ENCODE measurements around the gene MAMDC4. TPM values are rescaled to one million over a fixed set of nuclear protein-coding genes. Genes with fewer than 3 reads are reported as not detected.

MAMDC4 gene
- total RNA-seq, 1 experiment from 2014 or later = 17.3 TPM

DNA sequence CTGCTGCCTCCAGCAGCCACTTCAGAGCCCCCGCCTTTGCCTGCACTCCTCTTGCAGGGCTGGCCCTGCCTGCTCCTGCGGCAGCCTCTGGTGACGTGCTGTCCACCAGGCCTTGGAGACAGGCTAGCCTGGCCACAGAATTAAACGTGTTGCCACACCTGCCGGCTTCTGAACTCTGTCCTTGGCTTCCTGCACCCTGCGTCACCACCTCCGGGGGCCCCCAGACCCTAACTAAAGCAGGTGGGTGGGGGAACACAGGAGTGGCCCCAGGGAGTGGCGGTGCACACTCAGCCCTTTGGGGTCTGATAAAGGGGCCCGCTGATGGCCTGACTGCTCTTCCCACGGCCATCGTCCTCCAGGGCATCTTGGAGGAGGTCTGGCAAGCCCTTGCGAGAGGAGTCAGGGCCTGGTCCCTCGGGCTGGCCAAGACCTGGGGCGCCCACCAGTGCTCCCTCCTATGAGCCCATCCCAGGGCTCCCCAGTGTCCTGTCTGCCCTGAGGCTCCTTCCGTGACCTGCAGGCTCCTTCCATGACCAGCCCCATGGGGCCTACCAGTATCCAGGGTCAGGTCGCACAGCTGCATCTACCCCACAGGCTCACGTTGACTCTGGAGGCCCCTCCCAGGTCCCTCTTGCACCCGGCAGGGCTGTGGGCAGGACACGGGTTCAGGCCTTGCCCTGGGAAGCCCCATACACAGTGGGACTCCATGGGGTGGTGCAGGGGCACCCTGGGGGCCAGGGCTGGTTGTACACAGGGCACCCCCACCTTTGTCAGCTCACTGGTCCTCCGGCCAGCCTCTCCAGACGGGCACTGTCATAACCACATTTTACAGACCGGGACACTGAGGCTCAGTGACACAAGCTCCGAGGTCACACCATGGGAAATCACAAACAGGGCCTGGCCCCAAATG, 1.0 kb upstream of the MAMDC4 start:
- peaks cover 16% of the 10 kb centered on the region; the same call in 1 of the 2 replicates for H3K79me2 ChIP-seq (ENCODE audit: insufficient read depth, low read length)
- no peak overlapping the region for H3K9ac ChIP-seq (ENCODE audit: low read length)
- RAD21 ChIA-PET (ENCODE audit: low non-redundant PET in 1 of 2, low total read pairs in 2 of 2, uncharacterized antibody in 2 of 2, unreplicated experiment in 2 of 2) = no interaction called here
- DNase-seq (ENCODE audit: low read depth, low spot score) (no peak), ATAC-seq (no peak)
- H3K4me3 ChIP-seq (replicated peaks in 1 of 2; ENCODE audit: low read depth in 1 of 2, low read length in 2 of 2) = no peak overlapping the region
- no peak overlapping the region for H2AFZ ChIP-seq (ENCODE audit: low read depth, low read length, poor library complexity, severe bottlenecking)
- no peaks in the 10 kb centered on the region for H3K27me3 ChIP-seq (ENCODE audit: insufficient read depth, low read length)
- H3K27ac ChIP-seq (ENCODE audit: low read depth, low read length) = peak overlapping the region; percentile 88; the same call in 1 of the 2 replicates
- POLR2A ChIA-PET = no interaction called here
- H4K20me1 ChIP-seq (ENCODE audit: insufficient read depth) = no peaks in the 10 kb centered on the region
- CTCF ChIA-PET = no interaction called here
- TF ChIP-seq POLR2A (IDR thresholded peaks at IDR 0.05; ENCODE audit: borderline replicate concordance, extremely low read depth, insufficient read depth, insufficient read length) (peak; percentile 19), RAD21 (IDR thresholded peaks at IDR 0.05; ENCODE audit: low read depth) (no peak)
- H3K9me3 ChIP-seq (ENCODE audit: control insufficient read depth in 1 of 2, insufficient read depth in 1 of 2, low read depth in 1 of 2, low read length in 2 of 2) = no peaks in the 10 kb centered on the region
- no peaks in the 10 kb centered on the region for H3K9me2 ChIP-seq (ENCODE audit: insufficient read depth)
- intact Hi-C loops (cut with micrococcal nuclease) = no loop called here
- peaks cover 4 to 17% of the 10 kb centered on the region in 2 experiments; a peak in 2 of 4 replicates for H3K4me1 ChIP-seq (ENCODE audit: control insufficient read depth in 1 of 2, insufficient read depth in 2 of 2, low read length in 2 of 2)
- H3K36me3 ChIP-seq (ENCODE audit: control insufficient read depth in 1 of 2, insufficient read depth in 2 of 2, low read length in 2 of 2) = peaks cover 0 to 14% of the 10 kb centered on the region in 2 experiments; a peak in 1 of 4 replicates
- H3K4me2 ChIP-seq (ENCODE audit: low read length) = no peak overlapping the region
- BruUV-seq (replicated peaks) = no TSS peak

- no peak overlapping the region for H3K4me2 ChIP-seq (ENCODE audit: low read length)
- ATAC-seq (no peak), DNase-seq (ENCODE audit: low read depth, low spot score) (no peak)
- TF ChIP-seq EZH2phosphoT487 (IDR thresholded peaks at IDR 0.05; ENCODE audit: borderline replicate concordance) (no peak), CBX3 (IDR thresholded peaks at IDR 0.05; ENCODE audit: low read depth) (no peak)
- no peaks in the 10 kb centered on the region for H3K27me3 ChIP-seq (ENCODE audit: insufficient read depth, low read length)
- no peaks in the 10 kb centered on the region for H3K9me3 ChIP-seq (ENCODE audit: control insufficient read depth in 1 of 2, insufficient read depth in 1 of 2, low read depth in 1 of 2, low read length in 2 of 2)
- CTCF ChIA-PET = no interaction called here
- H3K27ac ChIP-seq (ENCODE audit: low read depth, low read length) = no peak overlapping the region
- peaks cover 4 to 9% of the 10 kb centered on the region in 2 experiments; a peak in 2 of 4 replicates for H3K4me1 ChIP-seq (ENCODE audit: control insufficient read depth in 1 of 2, insufficient read depth in 2 of 2, low read length in 2 of 2)
- H3K79me2 ChIP-seq (ENCODE audit: insufficient read depth, low read length) = peaks cover 14% of the 10 kb centered on the region; the same call in 1 of the 2 replicates
- no peaks in the 10 kb centered on the region for H4K20me1 ChIP-seq (ENCODE audit: insufficient read depth)
- no peak overlapping the region for H3K9ac ChIP-seq (ENCODE audit: low read length)
- intact Hi-C loops (cut with micrococcal nuclease) = no loop called here
- no peak overlapping the region for H2AFZ ChIP-seq (ENCODE audit: low read depth, low read length, poor library complexity, severe bottlenecking)
- H3K36me3 ChIP-seq (ENCODE audit: control insufficient read depth in 1 of 2, insufficient read depth in 2 of 2, low read length in 2 of 2) = peaks cover 0 to 14% of the 10 kb centered on the region in 2 experiments; a peak in 1 of 4 replicates
- H3K4me3 ChIP-seq (replicated peaks in 1 of 2; ENCODE audit: low read depth in 1 of 2, low read length in 2 of 2) = no peak overlapping the region
- POLR2A ChIA-PET = no interaction called here
- no peaks in the 10 kb centered on the region for H3K9me2 ChIP-seq (ENCODE audit: insufficient read depth)
- RAD21 ChIA-PET (ENCODE audit: low non-redundant PET in 1 of 2, low total read pairs in 2 of 2, uncharacterized antibody in 2 of 2, unreplicated experiment in 2 of 2) = no interaction called here
- no TSS peak for BruUV-seq (replicated peaks)
These were observed 784 bp downstream of the MAMDC4 start for GRCh38 chr9:136852664-136853595.
